Right lobe of liver (tissue), 4 donors: ENCODE measurements around the gene TMEM125.

Experiments used
- CTCF ChIP-seq, 4 donors: fragments of 200-600 bp in 3 of 4; fragments of 450-650 bp in 1 of 4; IDR thresholded peaks; one replicate each; pipeline versions ENCODE4 v1.5.1 to v1.8.0; 2016 to 2022; ENCODE audit warnings: antibody characterized with exemption in 4 of 4, mild to moderate bottlenecking in 2 of 4
- POLR2A ChIP-seq: fragments of 450-650 bp; IDR thresholded peaks from one replicate; pipeline ENCODE4 v1.6.1; 2017; ENCODE audit warnings: antibody characterized with exemption, mild to moderate bottlenecking
- donor health status: DM: no; HTN: no; CAD: no.
- donor health status: DM: no; HTN: no; CAD: no.
- donor health status: DM: no; HTN: yes; CAD: no.

- TF ChIP-seq POLR2A (no peak), CTCF (IDR thresholded peaks at IDR 0.05) (no peak)
Measured at GRCh38 chr1:43288058-43288784, 18.4 kb downstream of the TMEM125 start.
